NCI-H524 treated with DMSO at 0.1 percent for 48 hours (cell line): Measurements from ENCODE around the gene ATP8B2.
"Not testable (repeated sequence)": the region's sequence is repeated elsewhere in the genome, so short reads cannot be mapped to it uniquely, and the experiment has no call there.

Experiments used
- DNase-seq: peaks from one replicate; lab custom pipeline; 2025; lab: John Stamatoyannopoulos, UW

Gene ATP8B2

GRCh38 chr1:154324669-154325582, at the start of gene ATP8B2:
Gene ATP8B2, plus strand, starts transcription at chr1:154325525. Its CDS starts 2,617 bp downstream, at chr1:154328142.
- no peak for DNase-seq

- DNase-seq, result no peak
Measured at GRCh38 chr1:154276797-154277196, 48.5 kb upstream of the ATP8B2 start.

GRCh38 chr1:154287591-154287990, 37.7 kb upstream of the ATP8B2 start:
- not testable (repeated sequence) for DNase-seq

GRCh38 chr1:154288661-154289060, 36.7 kb upstream of the ATP8B2 start:
- no peak for DNase-seq

GRCh38 chr1:154290921-154291320, 34.4 kb upstream of the ATP8B2 start:
- DNase-seq, result no peak

- no peak for DNase-seq
Measured at GRCh38 chr1:154295408-154296235, 29.7 kb upstream of the ATP8B2 start.

- no peak for DNase-seq
Measured at GRCh38 chr1:154301582-154301981, 23.7 kb upstream of the ATP8B2 start.

GRCh38 chr1:154304664-154305337, 20.5 kb upstream of the ATP8B2 start:
- DNase-seq, result no peak

GRCh38 chr1:154306151-154306550, 19.2 kb upstream of the ATP8B2 start:
- DNase-seq, result no peak

- not testable (repeated sequence) for DNase-seq
Measured at GRCh38 chr1:154307670-154308270, 17.6 kb upstream of the ATP8B2 start.

GRCh38 chr1:154309136-154309535, 16.2 kb upstream of the ATP8B2 start:
- DNase-seq, result not testable (repeated sequence)

- not testable (repeated sequence) for DNase-seq
Measured at GRCh38 chr1:154312229-154313065, 12.9 kb upstream of the ATP8B2 start.

- DNase-seq, result no peak
Measured at GRCh38 chr1:154313066-154313356, 12.3 kb upstream of the ATP8B2 start.

- DNase-seq, result not testable (repeated sequence)
Measured at GRCh38 chr1:154314226-154314625, 11.1 kb upstream of the ATP8B2 start.

GRCh38 chr1:154316704-154317103, 8.6 kb upstream of the ATP8B2 start:
- no peak for DNase-seq

- DNase-seq, result no peak
Measured at GRCh38 chr1:154318386-154318785, 6.9 kb upstream of the ATP8B2 start.

GRCh38 chr1:154320882-154321608, 4.3 kb upstream of the ATP8B2 start, which contains the start of gene AQP10:
Gene AQP10, plus strand, starts transcription at chr1:154321093. Its CDS starts 63 bp downstream, at chr1:154321156.
- no peak for DNase-seq

- DNase-seq, result not testable (repeated sequence)
Measured at GRCh38 chr1:154321609-154321934, 3.8 kb upstream of the ATP8B2 start.

GRCh38 chr1:154323493-154323892, 1.8 kb upstream of the ATP8B2 start:
- no peak for DNase-seq

GRCh38 chr1:154324241-154324640, 1.1 kb upstream of the ATP8B2 start:
- DNase-seq, result no peak
